ENCODE data around the gene MYADML2.

MYADML2 gene

GRCh38 chr17:81977211-81977808 lies 30.3 kb upstream of the MYADML2 start, which contains the start of gene ASPSCR1:
TSS of gene ASPSCR1 (plus strand) at chr17:81977629. CDS start at chr17:81977647, 18 bp downstream.
- Histone ChIP-seq H3K36me3 (ENCODE audit: control insufficient read depth in 2 of 2, insufficient read depth in 2 of 2, low read length in 2 of 2) (peaks cover 0 to 10% of the 10 kb centered on the region in 2 donors), H3K4me3 (ENCODE audit: low read length in 2 of 2) (peak within 1 kb of the TSS; percentile 83 to 84), H3K4me1 (ENCODE audit: control insufficient read depth in 2 of 2, insufficient read depth in 2 of 2, low read length in 2 of 2) (peaks cover 10% of the 10 kb centered on the region in 2 donors), H3K9me3 (ENCODE audit: control insufficient read depth in 2 of 2, low read length in 2 of 2) (no peaks in the 10 kb centered on the region), H3K9ac (ENCODE audit: low read depth in 1 of 2, low read length in 2 of 2) (peak within 1 kb of the TSS; percentile 83 to 85), H3K27ac (ENCODE audit: low read depth in 2 of 2, low read length in 2 of 2) (peak within 1 kb of the TSS; percentile 88 to 89), H3K27me3 (ENCODE audit: control insufficient read depth in 2 of 2, insufficient read depth in 2 of 2, low read length in 2 of 2) (no peaks in the 10 kb centered on the region)

- Histone ChIP-seq H3K9me3 (ENCODE audit: control insufficient read depth in 2 of 2, low read length in 2 of 2) (no peaks in the 10 kb centered on the region), H3K27ac (ENCODE audit: low read depth in 2 of 2, low read length in 2 of 2) (peak overlapping the region; percentile 50 to 88), H3K36me3 (ENCODE audit: control insufficient read depth in 2 of 2, insufficient read depth in 2 of 2, low read length in 2 of 2) (peaks cover 0 to 8% of the 10 kb centered on the region in 2 donors), H3K27me3 (ENCODE audit: control insufficient read depth in 2 of 2, insufficient read depth in 2 of 2, low read length in 2 of 2) (no peaks in the 10 kb centered on the region), H3K4me3 (ENCODE audit: low read length in 2 of 2) (peak overlapping the region; percentile 83 to 84), H3K4me1 (ENCODE audit: control insufficient read depth in 2 of 2, insufficient read depth in 2 of 2, low read length in 2 of 2) (peaks cover 10% of the 10 kb centered on the region in 2 donors), H3K9ac (ENCODE audit: low read depth in 1 of 2, low read length in 2 of 2) (peak overlapping the region; percentile 83 to 85)
Observed at GRCh38 chr17:81976332-81977210, 29.5 kb upstream of the MYADML2 start.

GRCh38 chr17:81973432-81973831 lies 26.4 kb upstream of the MYADML2 start:
- Histone ChIP-seq H3K27me3 (ENCODE audit: control insufficient read depth in 2 of 2, insufficient read depth in 2 of 2, low read length in 2 of 2) (peaks cover 0 to 11% of the 10 kb centered on the region in 2 donors), H3K4me1 (ENCODE audit: control insufficient read depth in 2 of 2, insufficient read depth in 2 of 2, low read length in 2 of 2) (peaks cover 7 to 10% of the 10 kb centered on the region in 2 donors), H3K9ac (ENCODE audit: low read depth in 1 of 2, low read length in 2 of 2) (no peak overlapping the region), H3K36me3 (ENCODE audit: control insufficient read depth in 2 of 2, insufficient read depth in 2 of 2, low read length in 2 of 2) (no peaks in the 10 kb centered on the region), H3K27ac (ENCODE audit: low read depth in 2 of 2, low read length in 2 of 2) (no peak overlapping the region), H3K4me3 (ENCODE audit: low read length in 2 of 2) (no peak overlapping the region), H3K9me3 (ENCODE audit: control insufficient read depth in 2 of 2, low read length in 2 of 2) (no peaks in the 10 kb centered on the region)

GRCh38 chr17:81968850-81969812 lies 22.1 kb upstream of the MYADML2 start:
- no peaks in the 10 kb centered on the region for H3K9me3 ChIP-seq (ENCODE audit: control insufficient read depth in 2 of 2, low read length in 2 of 2)
- H3K4me3 ChIP-seq (ENCODE audit: low read length in 2 of 2), result no peak overlapping the region
- H3K27me3 ChIP-seq (ENCODE audit: control insufficient read depth in 2 of 2, insufficient read depth in 2 of 2, low read length in 2 of 2), result peaks cover 7 to 33% of the 10 kb centered on the region in 2 donors
- H3K27ac ChIP-seq (ENCODE audit: low read depth in 2 of 2, low read length in 2 of 2), result no peak overlapping the region
- no peaks in the 10 kb centered on the region for H3K36me3 ChIP-seq (ENCODE audit: control insufficient read depth in 2 of 2, insufficient read depth in 2 of 2, low read length in 2 of 2)
- H3K9ac ChIP-seq (ENCODE audit: low read depth in 1 of 2, low read length in 2 of 2), result no peak overlapping the region
- H3K4me1 ChIP-seq (ENCODE audit: control insufficient read depth in 2 of 2, insufficient read depth in 2 of 2, low read length in 2 of 2), result peaks cover 11 to 20% of the 10 kb centered on the region in 2 donors

GRCh38 chr17:81968396-81968745 lies 21.3 kb upstream of the MYADML2 start:
- Histone ChIP-seq H3K36me3 (ENCODE audit: control insufficient read depth in 2 of 2, insufficient read depth in 2 of 2, low read length in 2 of 2) (no peaks in the 10 kb centered on the region), H3K9me3 (ENCODE audit: control insufficient read depth in 2 of 2, low read length in 2 of 2) (no peaks in the 10 kb centered on the region), H3K4me1 (ENCODE audit: control insufficient read depth in 2 of 2, insufficient read depth in 2 of 2, low read length in 2 of 2) (peaks cover 11 to 20% of the 10 kb centered on the region in 2 donors), H3K27ac (ENCODE audit: low read depth in 2 of 2, low read length in 2 of 2) (no peak overlapping the region), H3K27me3 (ENCODE audit: control insufficient read depth in 2 of 2, insufficient read depth in 2 of 2, low read length in 2 of 2) (peaks cover 8 to 41% of the 10 kb centered on the region in 2 donors), H3K9ac (ENCODE audit: low read depth in 1 of 2, low read length in 2 of 2) (no peak overlapping the region), H3K4me3 (ENCODE audit: low read length in 2 of 2) (no peak overlapping the region)

- H3K9me3 ChIP-seq (ENCODE audit: control insufficient read depth in 2 of 2, low read length in 2 of 2), result no peaks in the 10 kb centered on the region
- peaks cover 14 to 45% of the 10 kb centered on the region in 2 donors for H3K27me3 ChIP-seq (ENCODE audit: control insufficient read depth in 2 of 2, insufficient read depth in 2 of 2, low read length in 2 of 2)
- no peaks in the 10 kb centered on the region for H3K36me3 ChIP-seq (ENCODE audit: control insufficient read depth in 2 of 2, insufficient read depth in 2 of 2, low read length in 2 of 2)
- peaks cover 11 to 20% of the 10 kb centered on the region in 2 donors for H3K4me1 ChIP-seq (ENCODE audit: control insufficient read depth in 2 of 2, insufficient read depth in 2 of 2, low read length in 2 of 2)
- no peak overlapping the region for H3K9ac ChIP-seq (ENCODE audit: low read depth in 1 of 2, low read length in 2 of 2)
- H3K27ac ChIP-seq (ENCODE audit: low read depth in 2 of 2, low read length in 2 of 2), result peak overlapping the region in 1 of 2 donors; percentile 32
- peak overlapping the region; percentile 8 to 20 for H3K4me3 ChIP-seq (ENCODE audit: low read length in 2 of 2)
Observed at GRCh38 chr17:81967533-81968395, 20.7 kb upstream of the MYADML2 start.

- peak overlapping the region in 1 of 2 donors; percentile 32 for H3K27ac ChIP-seq (ENCODE audit: low read depth in 2 of 2, low read length in 2 of 2)
Observed at GRCh38 chr17:81967244-81967532, 20.2 kb upstream of the MYADML2 start.

GRCh38 chr17:81966343-81967243 lies 19.6 kb upstream of the MYADML2 start:
- H3K4me1 ChIP-seq (ENCODE audit: control insufficient read depth in 2 of 2, insufficient read depth in 2 of 2, low read length in 2 of 2), result peaks cover 11 to 20% of the 10 kb centered on the region in 2 donors
- no peak overlapping the region for H3K4me3 ChIP-seq (ENCODE audit: low read length in 2 of 2)
- H3K9ac ChIP-seq (ENCODE audit: low read depth in 1 of 2, low read length in 2 of 2), result no peak overlapping the region
- H3K27ac ChIP-seq (ENCODE audit: low read depth in 2 of 2, low read length in 2 of 2), result peak overlapping the region in 1 of 2 donors; percentile 32
- H3K9me3 ChIP-seq (ENCODE audit: control insufficient read depth in 2 of 2, low read length in 2 of 2), result no peaks in the 10 kb centered on the region
- no peaks in the 10 kb centered on the region for H3K36me3 ChIP-seq (ENCODE audit: control insufficient read depth in 2 of 2, insufficient read depth in 2 of 2, low read length in 2 of 2)
- H3K27me3 ChIP-seq (ENCODE audit: control insufficient read depth in 2 of 2, insufficient read depth in 2 of 2, low read length in 2 of 2), result peaks cover 20 to 54% of the 10 kb centered on the region in 2 donors

More at GRCh38 chr17:81967244-81967532, 20.2 kb upstream of the MYADML2 start:
- peaks cover 11 to 20% of the 10 kb centered on the region in 2 donors for H3K4me1 ChIP-seq (ENCODE audit: control insufficient read depth in 2 of 2, insufficient read depth in 2 of 2, low read length in 2 of 2)
- no peaks in the 10 kb centered on the region for H3K9me3 ChIP-seq (ENCODE audit: control insufficient read depth in 2 of 2, low read length in 2 of 2)
- no peak overlapping the region for H3K9ac ChIP-seq (ENCODE audit: low read depth in 1 of 2, low read length in 2 of 2)
- no peaks in the 10 kb centered on the region for H3K36me3 ChIP-seq (ENCODE audit: control insufficient read depth in 2 of 2, insufficient read depth in 2 of 2, low read length in 2 of 2)
- no peak overlapping the region for H3K4me3 ChIP-seq (ENCODE audit: low read length in 2 of 2)
- peaks cover 18 to 50% of the 10 kb centered on the region in 2 donors for H3K27me3 ChIP-seq (ENCODE audit: control insufficient read depth in 2 of 2, insufficient read depth in 2 of 2, low read length in 2 of 2)
